Endometrium (tissue), 2 donors: ENCODE results near the gene PTDSS2.

ENCODE experiments used
- FAIRE-seq: peaks from 2 replicates; lab custom pipeline; 2012; peaks lifted over from hg19 to GRCh38; lab: Jason Lieb, UNC
- donor health status: control.
- donor health status: control.

Gene PTDSS2

DNA sequence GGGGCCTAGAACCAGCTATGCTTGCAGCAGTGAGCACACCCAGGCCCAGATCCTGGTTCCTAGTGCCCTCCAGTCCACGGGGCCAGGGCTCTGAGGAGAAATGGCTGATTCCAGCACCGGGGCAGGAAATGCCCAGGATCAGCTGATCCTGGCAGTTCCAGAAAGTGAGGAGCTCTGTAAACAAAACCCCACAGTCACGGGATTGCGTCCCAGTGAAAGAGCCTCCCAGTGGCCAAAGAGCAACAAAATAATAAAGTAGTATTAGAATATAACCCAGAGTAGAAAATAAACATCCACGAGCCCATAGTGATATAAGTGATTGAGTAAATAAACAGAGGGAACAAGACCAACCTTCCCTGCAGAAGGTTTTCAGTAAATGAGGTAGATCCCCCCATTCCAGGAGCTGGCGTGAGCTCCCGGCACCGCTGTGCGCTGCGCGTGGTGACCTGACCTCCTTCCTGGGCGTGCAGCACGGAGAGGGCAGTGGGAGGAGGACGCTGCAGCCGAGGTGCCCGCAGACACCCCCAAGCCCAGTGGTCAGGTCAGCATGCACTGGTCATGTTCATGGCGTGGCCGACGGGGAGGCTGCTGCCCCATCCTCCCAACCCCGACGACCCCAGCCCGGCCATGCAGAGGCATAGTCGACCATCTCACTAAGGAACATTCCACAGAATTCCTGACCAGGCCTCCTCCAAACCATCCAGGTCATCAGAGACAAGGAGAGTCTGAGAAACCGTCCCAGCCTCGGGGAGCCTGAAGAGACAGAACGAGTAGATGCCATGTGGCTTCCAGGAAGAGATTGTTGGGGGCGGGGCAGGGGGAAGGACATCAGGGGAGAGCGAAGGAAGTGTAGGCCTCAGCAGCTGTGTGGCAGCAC lies 19.8 kb downstream of the PTDSS2 start:
- FAIRE-seq: no peak

DNA sequence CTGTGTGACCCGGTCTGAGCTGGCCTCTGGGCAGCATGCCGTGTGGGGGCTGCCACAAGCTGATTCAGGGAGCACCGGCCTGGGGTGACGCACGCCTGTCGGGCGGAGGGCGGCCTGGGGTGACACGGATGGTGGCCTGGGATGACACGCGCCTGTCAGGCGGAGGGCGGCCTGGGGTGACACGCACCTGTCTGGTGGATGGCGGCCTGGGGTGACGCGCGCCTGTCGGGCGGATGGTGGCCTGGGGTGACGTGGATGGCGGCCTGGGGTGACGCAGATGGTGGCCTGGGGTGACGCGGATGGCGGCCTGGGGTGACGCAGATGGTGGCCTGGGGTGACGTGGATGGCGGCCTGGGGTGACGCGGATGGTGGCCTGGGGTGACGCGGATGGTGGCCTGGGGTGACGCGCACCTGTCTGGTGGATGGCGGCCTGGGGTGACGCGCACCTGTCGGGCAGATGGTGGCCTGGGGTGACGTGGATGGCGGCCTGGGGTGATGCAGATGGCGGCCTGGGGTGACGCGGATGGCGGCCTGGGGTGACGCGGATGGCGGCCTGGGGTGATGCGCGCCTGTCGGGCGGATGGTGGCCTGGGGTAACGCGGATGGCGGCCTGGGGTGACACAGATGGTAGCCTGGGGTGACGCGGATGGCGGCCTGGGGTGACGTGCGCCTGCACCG lies 21.5 kb downstream of the PTDSS2 start:
- FAIRE-seq: no peak

- FAIRE-seq: no peak
Observed at GRCh38 chr11:472272-472671, 22.2 kb downstream of the PTDSS2 start.

GRCh38 chr11:472816-473215 lies 22.7 kb downstream of the PTDSS2 start:
- FAIRE-seq: no peak

GRCh38 chr11:473415-473814 lies 23.3 kb downstream of the PTDSS2 start:
- FAIRE-seq: no peak

GRCh38 chr11:473962-474785 lies 24.1 kb downstream of the PTDSS2 start:
- no peak for FAIRE-seq

- FAIRE-seq: no peak
Observed at GRCh38 chr11:474914-475506, 24.9 kb downstream of the PTDSS2 start.

- FAIRE-seq: no peak
Observed at GRCh38 chr11:475941-476340, 25.9 kb downstream of the PTDSS2 start.

DNA sequence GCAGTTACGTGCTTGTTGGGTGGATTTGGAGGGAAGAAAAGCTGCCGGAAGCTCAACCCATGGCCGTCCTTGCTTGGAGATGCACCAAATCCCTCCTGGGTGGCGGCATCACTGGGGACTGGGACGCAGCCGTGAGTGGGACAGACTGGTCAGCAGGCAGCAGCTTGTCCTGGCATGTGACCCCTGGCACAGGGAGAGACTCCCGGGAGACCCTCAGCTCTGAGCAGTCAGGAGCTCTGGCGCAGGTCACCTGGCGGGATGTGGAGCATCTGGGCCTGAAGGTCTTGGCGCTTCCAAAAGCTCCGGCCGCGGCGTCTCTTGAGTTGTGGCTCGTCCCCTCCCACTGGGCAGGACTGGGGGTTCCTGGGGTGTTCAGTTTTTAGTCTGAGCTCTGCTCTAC lies 26.3 kb downstream of the PTDSS2 start:
- no peak for FAIRE-seq

DNA sequence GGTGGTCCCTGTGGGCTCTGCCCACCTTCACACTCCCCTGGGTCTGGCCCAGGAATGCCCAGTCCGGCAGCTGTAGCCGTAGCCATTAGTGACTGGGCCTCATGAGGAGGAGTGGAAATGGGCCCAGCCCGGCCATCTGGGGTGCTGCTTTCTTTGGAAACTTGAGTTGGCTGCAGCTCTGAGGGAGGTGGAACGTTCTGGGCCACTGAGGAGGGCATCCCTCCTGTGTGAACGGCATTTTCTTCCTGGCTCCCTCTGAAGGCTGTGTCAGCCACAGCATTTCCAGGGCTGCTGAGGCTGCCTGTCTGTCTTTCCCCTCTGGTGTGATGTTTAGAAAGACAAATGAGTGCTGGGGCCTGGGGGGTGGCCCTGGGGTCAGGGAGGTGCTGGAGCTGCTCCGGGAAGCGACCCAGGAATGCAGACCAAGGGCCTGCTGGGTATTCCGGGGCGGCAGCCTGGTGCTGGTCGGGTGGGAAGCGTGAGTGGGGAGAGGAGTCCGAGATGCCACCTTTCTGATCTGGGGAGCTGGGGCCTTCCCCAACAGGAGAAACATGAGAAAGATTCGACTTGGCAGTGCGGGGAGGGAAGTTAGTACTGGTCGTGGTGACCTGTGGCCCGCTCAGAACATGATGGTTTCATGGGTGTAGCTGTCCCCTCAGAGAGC lies 27.1 kb downstream of the PTDSS2 start:
- no peak for FAIRE-seq

DNA sequence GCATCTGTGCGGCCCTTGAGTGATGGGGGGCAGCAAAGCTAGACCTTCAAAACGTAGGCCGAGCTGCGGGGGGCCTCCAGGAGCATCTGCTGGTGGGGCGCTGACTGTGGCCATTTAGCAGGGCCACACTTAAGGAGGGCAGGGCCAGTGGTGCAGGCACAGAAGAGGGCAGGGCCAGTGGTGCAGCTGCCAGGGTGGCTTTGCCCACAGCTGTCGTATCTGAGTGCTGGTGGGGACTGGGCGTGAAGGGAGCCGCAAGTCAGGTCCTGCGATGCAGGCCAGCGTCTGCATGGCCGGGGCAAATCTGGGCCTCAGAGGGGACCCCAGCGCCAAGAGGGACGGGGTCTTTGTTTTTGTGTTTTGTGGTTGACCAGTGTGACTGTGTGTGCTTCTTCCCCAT lies 29.2 kb downstream of the PTDSS2 start:
- FAIRE-seq: no peak

DNA sequence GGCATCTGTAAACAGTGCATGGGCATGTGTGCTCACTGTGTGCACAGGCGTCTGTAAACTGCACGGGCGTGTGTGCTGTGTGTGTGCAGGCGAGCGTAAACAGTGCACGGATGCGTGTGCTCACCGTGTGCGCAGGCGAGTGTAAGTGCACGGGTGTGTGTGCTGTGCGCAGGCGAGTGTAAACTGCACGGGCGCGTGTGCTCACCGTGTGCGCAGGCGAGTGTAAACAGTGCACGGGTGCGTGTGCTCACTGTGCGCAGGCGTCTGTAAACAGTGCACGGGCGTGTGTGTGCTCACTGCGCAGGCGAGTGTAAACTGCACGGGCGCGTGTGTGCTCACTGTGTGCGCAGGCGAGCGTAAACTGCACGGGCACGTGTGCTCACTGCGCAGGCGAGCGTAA lies 34.5 kb downstream of the PTDSS2 start:
- FAIRE-seq: no peak

DNA sequence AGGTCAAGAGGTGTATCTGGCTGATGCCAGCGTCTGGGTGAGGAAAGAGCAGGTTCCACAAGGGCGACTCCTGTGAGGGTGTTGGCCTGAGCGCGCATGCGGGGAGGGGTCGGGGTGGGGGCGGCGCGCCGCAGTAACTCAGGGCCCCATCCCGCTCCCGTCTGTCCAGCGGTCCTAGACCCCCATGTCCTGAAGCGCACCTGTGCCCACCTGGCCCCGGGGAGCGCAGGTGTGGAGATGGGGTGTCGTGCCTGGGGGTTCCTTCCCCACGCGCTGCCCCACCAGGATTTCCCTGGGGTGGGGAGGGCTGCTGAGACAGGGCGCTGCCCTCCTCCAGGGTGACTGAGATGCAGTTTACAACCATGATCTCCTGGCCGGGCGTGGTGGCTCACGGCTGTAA lies 36.1 kb downstream of the PTDSS2 start:
- FAIRE-seq: no peak

DNA sequence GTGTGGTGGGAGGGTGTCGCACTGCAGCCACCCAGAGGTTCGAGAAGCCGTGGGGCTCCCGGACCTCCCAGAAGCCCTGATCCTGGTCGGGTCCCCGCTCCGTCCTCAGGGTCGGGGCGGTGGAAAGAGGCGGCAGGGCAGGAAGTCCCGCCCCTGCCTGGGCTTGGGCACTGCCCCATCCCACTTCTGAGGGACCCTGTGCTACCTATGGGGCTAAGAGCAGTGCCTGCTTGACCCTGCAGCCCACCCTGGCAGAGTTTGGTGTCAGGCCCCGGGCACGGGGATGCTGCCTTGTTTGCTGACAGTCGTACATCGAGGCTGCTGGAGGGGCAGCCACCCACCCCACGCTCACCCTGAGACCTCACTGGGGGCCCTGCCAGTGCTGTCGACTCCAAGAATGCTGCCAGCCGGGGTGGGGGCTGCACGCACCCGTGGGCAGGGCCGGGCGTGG lies 37.5 kb downstream of the PTDSS2 start:
- no peak for FAIRE-seq

DNA sequence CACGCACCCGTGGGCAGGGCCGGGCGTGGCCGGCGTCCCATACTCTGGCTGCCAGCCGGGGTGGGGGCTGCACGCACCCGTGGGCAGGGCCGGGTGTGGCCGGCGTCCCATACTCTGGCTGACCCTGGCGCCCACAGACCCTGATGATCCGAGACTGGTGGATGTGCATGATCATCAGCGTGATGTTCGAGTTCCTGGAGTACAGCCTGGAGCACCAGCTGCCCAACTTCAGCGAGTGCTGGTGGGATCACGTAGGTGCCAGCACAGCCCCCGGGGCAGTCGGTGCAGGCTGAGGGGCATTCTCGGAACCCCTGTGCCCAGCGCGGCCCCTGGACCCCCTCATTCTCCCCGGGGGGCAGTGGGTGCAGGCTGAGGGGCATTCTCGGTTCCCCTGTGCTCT lies 38.0 kb downstream of the PTDSS2 start:
- FAIRE-seq: no peak

DNA sequence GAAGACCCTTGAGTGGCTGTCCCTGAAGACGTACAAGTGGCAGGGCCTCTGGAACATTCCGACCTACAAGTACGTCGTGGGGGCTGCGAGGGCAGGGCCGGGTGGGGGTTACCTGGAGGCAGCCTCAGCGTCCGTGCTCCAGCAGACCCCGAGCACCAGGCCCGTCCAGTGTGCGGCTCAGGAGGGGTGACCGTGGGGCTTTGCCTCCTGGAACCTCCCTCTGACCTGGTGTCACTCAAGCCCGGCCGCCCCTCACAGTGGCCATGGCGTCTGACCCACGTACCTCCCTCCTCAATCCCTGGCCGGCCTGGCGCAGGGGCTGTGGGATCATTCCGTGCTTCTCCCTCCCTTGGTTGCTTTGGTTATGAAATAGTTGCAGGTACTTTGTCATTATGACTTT lies 38.5 kb downstream of the PTDSS2 start:
- FAIRE-seq: no peak

DNA sequence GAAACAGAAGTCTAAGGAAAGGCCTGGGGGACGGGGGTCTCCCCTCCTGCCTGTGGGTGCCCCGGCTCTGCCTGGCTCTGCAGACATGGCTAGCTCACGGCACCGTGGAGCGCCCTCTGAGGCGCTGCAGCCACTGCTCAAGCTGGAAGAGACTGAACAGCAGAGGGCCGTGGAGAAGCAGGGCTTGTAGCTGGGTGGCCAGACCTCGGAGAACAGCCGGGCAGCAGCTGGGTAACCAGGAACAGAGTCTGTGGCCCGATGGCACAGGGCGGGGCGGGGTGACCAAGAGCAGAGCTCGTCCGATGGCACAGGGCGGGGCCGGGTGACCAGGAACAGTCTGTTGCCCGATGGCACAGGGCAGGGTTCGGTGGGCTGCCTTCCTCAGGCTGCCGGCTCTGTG lies 38.9 kb downstream of the PTDSS2 start:
- FAIRE-seq: no peak

DNA sequence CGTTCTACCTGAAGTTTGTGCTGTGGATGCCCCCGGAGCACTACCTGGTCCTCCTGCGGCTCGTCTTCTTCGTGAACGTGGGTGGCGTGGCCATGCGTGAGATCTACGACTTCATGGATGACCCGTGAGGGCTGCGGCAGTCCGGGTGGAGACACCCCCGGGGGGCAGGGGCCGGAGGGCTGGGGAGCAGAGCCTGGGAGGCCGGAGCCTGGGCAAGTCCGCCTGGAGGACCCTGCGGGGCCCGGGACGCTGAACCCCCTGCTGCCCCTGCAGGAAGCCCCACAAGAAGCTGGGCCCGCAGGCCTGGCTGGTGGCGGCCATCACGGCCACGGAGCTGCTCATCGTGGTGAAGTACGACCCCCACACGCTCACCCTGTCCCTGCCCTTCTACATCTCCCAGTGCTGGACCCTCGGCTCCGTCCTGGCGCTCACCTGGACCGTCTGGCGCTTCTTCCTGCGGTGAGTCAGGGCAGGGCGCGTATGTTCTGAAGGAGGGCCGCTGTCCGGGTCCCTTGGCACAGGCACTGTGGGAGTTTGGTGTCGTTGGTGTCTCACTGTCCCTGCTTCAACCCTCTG lies 39.6 kb downstream of the PTDSS2 start:
- FAIRE-seq: no peak

- FAIRE-seq: no peak
Observed at GRCh38 chr11:490186-490929, 40.3 kb downstream of the PTDSS2 start.

GRCh38 chr11:490930-491260 lies 40.8 kb downstream of the PTDSS2 start:
- no peak for FAIRE-seq

DNA sequence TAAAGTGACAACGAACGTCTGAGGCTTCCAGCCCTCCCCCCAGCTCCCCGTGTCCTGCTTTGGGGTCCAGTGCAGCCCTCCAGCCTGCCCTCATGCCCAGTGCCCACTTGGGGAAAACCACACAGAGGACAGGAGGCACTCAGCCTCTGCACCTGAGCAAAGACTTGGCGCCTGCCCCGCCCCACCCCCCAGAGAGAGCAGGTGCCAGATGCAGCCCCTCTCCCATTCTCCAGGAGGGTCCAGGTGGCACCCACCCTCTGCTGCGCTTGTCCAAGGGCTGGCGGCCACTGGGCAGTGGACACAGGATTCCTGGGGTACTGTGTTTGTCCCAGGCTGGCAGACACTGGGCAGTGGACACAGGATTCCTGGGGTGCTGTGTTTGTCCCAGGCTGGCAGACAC lies 41.3 kb downstream of the PTDSS2 start:
- no peak for FAIRE-seq
